Measurements from ENCODE around the gene SERPINB1. TPM values are rescaled to one million over a fixed set of nuclear protein-coding genes. Genes with fewer than 3 reads are reported as not detected.
"Not testable (repeated sequence)": the region's sequence is repeated elsewhere in the genome, so short reads cannot be mapped to it uniquely, and the experiment has no call there.

Gene SERPINB1
- total RNA-seq, 1 donor from 2014 or later: 103 TPM

GRCh38 chr6:2801687-2802086 lies 40.0 kb downstream of the SERPINB1 start:
- H3K4me3 Mint-ChIP-seq (ENCODE audit: low read depth); H3K9me3 Mint-ChIP-seq; H3K27me3 Mint-ChIP-seq (ENCODE audit: low read depth); H3K36me3 Mint-ChIP-seq (ENCODE audit: low read depth); H3K27ac Mint-ChIP-seq; DNase-seq (ENCODE audit: low spot score): not testable (repeated sequence)
- intact Hi-C loops (cut with micrococcal nuclease): loop anchor here (2.0 kb wide), 1 partner anchor 17 kb away; no protein-coding TSS in a partner anchor
- H3K4me1 Mint-ChIP-seq (ENCODE audit: low read depth): peaks cover 35% of the 10 kb centered on the region

- Mint-ChIP-seq H3K27me3 (ENCODE audit: low read depth) (no peaks in the 10 kb centered on the region), H3K36me3 (ENCODE audit: low read depth) (peaks cover 3% of the 10 kb centered on the region), H3K27ac (peak overlapping the region; percentile 90), H3K9me3 (no peaks in the 10 kb centered on the region), H3K4me1 (ENCODE audit: low read depth) (peaks cover 40% of the 10 kb centered on the region), H3K4me3 (ENCODE audit: low read depth) (no peak overlapping the region)
- DNase-seq (ENCODE audit: low spot score): no peak
- intact Hi-C loops (cut with micrococcal nuclease): loop anchor here (2.0 kb wide), 1 partner anchor 18 kb away; no protein-coding TSS in a partner anchor
Observed at GRCh38 chr6:2800552-2801316, 40.9 kb downstream of the SERPINB1 start.

- DNase-seq (ENCODE audit: low spot score): no peak
- Mint-ChIP-seq H3K9me3 (no peaks in the 10 kb centered on the region), H3K36me3 (ENCODE audit: low read depth) (peaks cover 3% of the 10 kb centered on the region), H3K4me3 (ENCODE audit: low read depth) (no peak overlapping the region), H3K4me1 (ENCODE audit: low read depth) (peaks cover 46% of the 10 kb centered on the region), H3K27ac (peak overlapping the region; percentile 90), H3K27me3 (ENCODE audit: low read depth) (no peaks in the 10 kb centered on the region)
- intact Hi-C loops (cut with micrococcal nuclease): loop anchor here (2.0 kb wide), 1 partner anchor 19 kb away; no protein-coding TSS in a partner anchor
Observed at GRCh38 chr6:2799936-2800527, 41.6 kb downstream of the SERPINB1 start.

DNA sequence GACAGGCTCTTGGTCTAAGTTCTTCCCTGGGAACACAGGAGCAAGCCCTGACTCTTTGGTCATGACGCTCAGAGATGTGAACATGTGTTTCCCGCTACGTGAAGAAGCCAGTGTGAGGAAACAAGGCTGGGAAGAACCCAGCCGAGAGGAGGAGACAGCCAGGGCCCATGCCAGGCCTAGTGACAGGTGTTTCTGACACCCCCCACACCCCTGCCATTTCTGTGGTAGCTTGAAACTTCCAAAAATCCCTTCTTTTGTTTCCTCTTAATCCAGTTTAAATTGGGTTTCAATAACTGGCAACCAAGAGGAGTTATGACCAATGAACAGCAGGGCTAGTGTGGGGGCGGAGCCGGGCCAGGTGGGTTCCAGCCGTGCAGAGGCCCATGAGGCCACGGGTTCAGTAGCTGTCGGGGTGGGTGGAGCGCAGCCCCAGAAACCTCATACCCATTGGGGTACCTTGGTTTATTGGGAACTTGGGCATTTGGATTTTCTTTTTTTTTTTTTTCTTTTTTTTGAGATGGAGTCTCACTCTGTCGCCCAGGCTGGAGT lies 43.0 kb downstream of the SERPINB1 start:
- no peaks in the 10 kb centered on the region for H3K27me3 Mint-ChIP-seq (ENCODE audit: low read depth)
- peaks cover 3% of the 10 kb centered on the region for H3K36me3 Mint-ChIP-seq (ENCODE audit: low read depth)
- DNase-seq (ENCODE audit: low spot score): no peak
- peaks cover 55% of the 10 kb centered on the region for H3K4me1 Mint-ChIP-seq (ENCODE audit: low read depth)
- intact Hi-C loops (cut with micrococcal nuclease): no loop called here
- H3K4me3 Mint-ChIP-seq (ENCODE audit: low read depth): no peak overlapping the region
- peak overlapping the region; percentile 40 for H3K27ac Mint-ChIP-seq
- H3K9me3 Mint-ChIP-seq: no peaks in the 10 kb centered on the region

GRCh38 chr6:2797564-2798031 lies 44.1 kb downstream of the SERPINB1 start:
- Mint-ChIP-seq H3K27me3 (ENCODE audit: low read depth) (no peaks in the 10 kb centered on the region), H3K4me1 (ENCODE audit: low read depth) (peaks cover 64% of the 10 kb centered on the region)
- intact Hi-C loops (cut with micrococcal nuclease): no loop called here

GRCh38 chr6:2796861-2797260 lies 44.8 kb downstream of the SERPINB1 start:
- peaks cover 70% of the 10 kb centered on the region for H3K4me1 Mint-ChIP-seq (ENCODE audit: low read depth)
- H3K4me3 Mint-ChIP-seq (ENCODE audit: low read depth): no peak overlapping the region
- H3K27me3 Mint-ChIP-seq (ENCODE audit: low read depth): no peaks in the 10 kb centered on the region
- intact Hi-C loops (cut with micrococcal nuclease): no loop called here
- DNase-seq (ENCODE audit: low spot score): no peak
- H3K9me3 Mint-ChIP-seq: no peaks in the 10 kb centered on the region
- H3K36me3 Mint-ChIP-seq (ENCODE audit: low read depth): peaks cover 3% of the 10 kb centered on the region
- H3K27ac Mint-ChIP-seq: peak overlapping the region; percentile 45

More at GRCh38 chr6:2797564-2798031, 44.1 kb downstream of the SERPINB1 start:
- no peak overlapping the region for H3K4me3 Mint-ChIP-seq (ENCODE audit: low read depth)
- H3K36me3 Mint-ChIP-seq (ENCODE audit: low read depth): peaks cover 3% of the 10 kb centered on the region
- H3K27ac Mint-ChIP-seq: peak overlapping the region; percentile 40
- DNase-seq (ENCODE audit: low spot score): no peak
- no peaks in the 10 kb centered on the region for H3K9me3 Mint-ChIP-seq

DNA sequence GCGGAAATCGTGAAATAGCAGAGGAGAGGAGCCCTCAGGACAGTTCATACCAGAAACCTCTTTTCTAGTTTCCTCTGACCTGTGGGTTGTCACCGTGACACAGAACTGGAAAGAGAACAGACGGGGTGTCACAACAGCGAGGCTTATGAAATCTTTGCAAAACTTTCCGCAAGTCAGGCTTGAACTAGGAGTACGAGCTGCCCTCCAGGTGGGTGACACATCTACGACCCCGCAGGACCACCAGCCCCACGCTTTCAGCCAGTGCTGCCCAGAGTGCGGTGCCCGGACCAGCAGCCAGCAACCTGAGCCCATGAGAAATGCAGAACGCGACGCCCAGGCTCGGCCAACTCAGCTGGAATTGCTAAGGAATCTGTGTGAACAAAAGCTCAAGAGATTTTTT lies 45.7 kb downstream of the SERPINB1 start:
- Mint-ChIP-seq H3K27me3 (ENCODE audit: low read depth) (no peaks in the 10 kb centered on the region), H3K27ac (peak overlapping the region; percentile 20), H3K4me3 (ENCODE audit: low read depth) (no peak overlapping the region), H3K9me3 (no peaks in the 10 kb centered on the region), H3K4me1 (ENCODE audit: low read depth) (peaks cover 74% of the 10 kb centered on the region), H3K36me3 (ENCODE audit: low read depth) (peaks cover 3% of the 10 kb centered on the region)
- no peak for DNase-seq (ENCODE audit: low spot score)
- intact Hi-C loops (cut with micrococcal nuclease): no loop called here

GRCh38 chr6:2795162-2795561 lies 46.5 kb downstream of the SERPINB1 start:
- no peaks in the 10 kb centered on the region for H3K27me3 Mint-ChIP-seq (ENCODE audit: low read depth)
- H3K27ac Mint-ChIP-seq: no peak overlapping the region
- peaks cover 3% of the 10 kb centered on the region for H3K36me3 Mint-ChIP-seq (ENCODE audit: low read depth)
- no peak overlapping the region for H3K4me3 Mint-ChIP-seq (ENCODE audit: low read depth)
- no peak for DNase-seq (ENCODE audit: low spot score)
- H3K4me1 Mint-ChIP-seq (ENCODE audit: low read depth): peaks cover 70% of the 10 kb centered on the region
- intact Hi-C loops (cut with micrococcal nuclease): no loop called here
- H3K9me3 Mint-ChIP-seq: no peaks in the 10 kb centered on the region

GRCh38 chr6:2794171-2794730 lies 47.4 kb downstream of the SERPINB1 start:
- intact Hi-C loops (cut with micrococcal nuclease): loop anchor here (5.0 kb wide), 1 partner anchor 268 kb away; no protein-coding TSS in a partner anchor
- peak overlapping the region; percentile 93 for H3K27ac Mint-ChIP-seq
- peaks cover 3% of the 10 kb centered on the region for H3K36me3 Mint-ChIP-seq (ENCODE audit: low read depth)
- H3K27me3 Mint-ChIP-seq (ENCODE audit: low read depth): no peaks in the 10 kb centered on the region
- H3K9me3 Mint-ChIP-seq: no peaks in the 10 kb centered on the region
- no peak for DNase-seq (ENCODE audit: low spot score)
- no peak overlapping the region for H3K4me3 Mint-ChIP-seq (ENCODE audit: low read depth)
- peaks cover 61% of the 10 kb centered on the region for H3K4me1 Mint-ChIP-seq (ENCODE audit: low read depth)

GRCh38 chr6:2793534-2794151 lies 48.0 kb downstream of the SERPINB1 start:
- intact Hi-C loops (cut with micrococcal nuclease): loop anchor here (5.0 kb wide), 1 partner anchor 269 kb away; no protein-coding TSS in a partner anchor
- DNase-seq (ENCODE audit: low spot score): peak; percentile 29
- peaks cover 59% of the 10 kb centered on the region for H3K4me1 Mint-ChIP-seq (ENCODE audit: low read depth)
- H3K27me3 Mint-ChIP-seq (ENCODE audit: low read depth): no peaks in the 10 kb centered on the region
- H3K4me3 Mint-ChIP-seq (ENCODE audit: low read depth): peak overlapping the region; percentile 11
- no peaks in the 10 kb centered on the region for H3K9me3 Mint-ChIP-seq
- peaks cover 3% of the 10 kb centered on the region for H3K36me3 Mint-ChIP-seq (ENCODE audit: low read depth)
- peak overlapping the region; percentile 93 for H3K27ac Mint-ChIP-seq

DNA sequence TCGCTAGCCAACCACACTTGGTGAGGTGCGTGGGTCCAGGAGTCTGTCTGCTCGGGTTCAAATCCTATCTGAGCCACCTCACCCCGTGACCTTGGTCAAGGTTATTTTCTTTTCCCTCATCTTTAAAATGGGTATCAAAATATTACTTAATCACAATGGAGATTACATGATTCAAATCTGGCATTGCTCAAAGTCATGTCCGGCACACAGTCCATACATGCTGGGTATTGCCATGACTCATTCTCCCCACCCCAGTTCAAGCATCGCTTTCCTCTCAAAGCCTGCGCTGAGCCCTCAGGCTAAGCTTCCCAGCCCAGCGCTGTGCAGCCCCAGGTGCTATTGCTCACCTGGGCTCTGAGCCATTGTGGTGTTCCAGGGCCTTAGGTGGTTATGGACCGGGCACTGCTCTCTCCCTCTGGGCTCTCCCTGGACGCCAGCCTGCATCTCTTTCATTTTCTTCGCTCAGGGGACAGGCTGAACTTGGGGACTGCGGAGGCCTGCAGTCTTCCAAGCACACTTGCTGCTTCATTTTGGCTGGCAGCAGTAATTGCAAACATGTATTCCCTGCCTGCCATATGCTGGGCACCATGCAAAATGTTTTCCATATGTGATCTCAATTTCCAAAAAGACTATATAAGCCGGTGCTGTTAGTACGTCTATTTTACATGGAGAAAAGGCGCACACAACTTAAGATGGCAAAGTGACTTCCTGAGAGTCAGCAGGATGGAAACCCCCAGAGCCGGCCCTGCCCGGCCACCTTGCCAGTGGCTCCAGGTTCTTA lies 49.1 kb downstream of the SERPINB1 start:
- peaks cover 53% of the 10 kb centered on the region for H3K4me1 Mint-ChIP-seq (ENCODE audit: low read depth)
- peak overlapping the region; percentile 93 for H3K27ac Mint-ChIP-seq
- no peaks in the 10 kb centered on the region for H3K9me3 Mint-ChIP-seq
- DNase-seq (ENCODE audit: low spot score): no peak
- H3K27me3 Mint-ChIP-seq (ENCODE audit: low read depth): no peaks in the 10 kb centered on the region
- no peak overlapping the region for H3K4me3 Mint-ChIP-seq (ENCODE audit: low read depth)
- H3K36me3 Mint-ChIP-seq (ENCODE audit: low read depth): peaks cover 9% of the 10 kb centered on the region
- intact Hi-C loops (cut with micrococcal nuclease): loop anchor here (5.0 kb wide), 1 partner anchor 270 kb away; no protein-coding TSS in a partner anchor
